ENCODE results near the gene CEACAM5. TPM values are rescaled to one million over a fixed set of nuclear protein-coding genes. Genes with fewer than 3 reads are reported as not detected.

Gene CEACAM5
- total RNA-seq, 3 donors from 2014 or later = 2,069 to 7,240 (median 3,325) TPM

- Histone ChIP-seq H3K36me3 (ENCODE audit: low read depth) (no peaks in the 10 kb centered on the region), H3K9me3 (no peaks in the 10 kb centered on the region), H3K4me3 (no peak overlapping the region), H3K4me1 (ENCODE audit: low read depth) (peaks cover 18% of the 10 kb centered on the region)
- intact Hi-C loops (cut with DNase I, micrococcal nuclease) = no loop called here
- TF ChIP-seq CTCF (IDR thresholded peaks at IDR 0.05) = no peak
- no peak for ATAC-seq
- DNase-seq = peak in 2 of 3 donors; percentile 51 to 73
These were observed 11.8 kb upstream of the CEACAM5 start for GRCh38 chr19:41696402-41697197.

GRCh38 chr19:41697198-41697855 is 11.1 kb upstream of the CEACAM5 start:
- TF ChIP-seq CTCF (IDR thresholded peaks at IDR 0.05) = no peak
- Histone ChIP-seq H3K36me3 (ENCODE audit: low read depth) (no peaks in the 10 kb centered on the region), H3K4me3 (no peak overlapping the region), H3K4me1 (ENCODE audit: low read depth) (peaks cover 18% of the 10 kb centered on the region), H3K9me3 (no peaks in the 10 kb centered on the region)
- intact Hi-C loops (cut with DNase I, micrococcal nuclease) = no loop called here
- DNase-seq (peak in 1 of 3 donors; percentile 27), ATAC-seq (no peak)

GRCh38 chr19:41698746-41699230 is 9.6 kb upstream of the CEACAM5 start:
- intact Hi-C loops (cut with DNase I, micrococcal nuclease) = no loop called here
- Histone ChIP-seq H3K9me3 (no peaks in the 10 kb centered on the region), H3K36me3 (ENCODE audit: low read depth) (no peaks in the 10 kb centered on the region), H3K4me1 (ENCODE audit: low read depth) (peaks cover 18% of the 10 kb centered on the region), H3K4me3 (no peak overlapping the region)
- DNase-seq = peak in 1 of 3 donors; percentile 43
- TF ChIP-seq CTCF (IDR thresholded peaks at IDR 0.05) = no peak
- peak; percentile 82 for ATAC-seq

- DNase-seq (peak in 1 of 3 donors; percentile 60), ATAC-seq (peak; percentile 70)
- Histone ChIP-seq H3K4me3 (no peak overlapping the region), H3K36me3 (ENCODE audit: low read depth) (no peaks in the 10 kb centered on the region), H3K4me1 (ENCODE audit: low read depth) (peaks cover 18% of the 10 kb centered on the region), H3K9me3 (no peaks in the 10 kb centered on the region)
- no peak for TF ChIP-seq CTCF (IDR thresholded peaks at IDR 0.05)
- intact Hi-C loops (cut with DNase I, micrococcal nuclease) = no loop called here
These were observed 9.0 kb upstream of the CEACAM5 start for GRCh38 chr19:41699231-41699967.

GRCh38 chr19:41699968-41700323 is 8.5 kb upstream of the CEACAM5 start:
- Histone ChIP-seq H3K4me3 (no peak overlapping the region), H3K9me3 (no peaks in the 10 kb centered on the region), H3K36me3 (ENCODE audit: low read depth) (no peaks in the 10 kb centered on the region), H3K4me1 (ENCODE audit: low read depth) (peaks cover 18% of the 10 kb centered on the region)
- TF ChIP-seq CTCF (IDR thresholded peaks at IDR 0.05) = no peak
- intact Hi-C loops (cut with DNase I, micrococcal nuclease) = no loop called here
- no peak for ATAC-seq
- DNase-seq = peak in 1 of 3 donors; percentile 36

Data from mucosa of descending colon (tissue), 3 donors.